ENCODE results near the gene FUBP1. TPM values are rescaled to one million over a fixed set of nuclear protein-coding genes. Genes with fewer than 3 reads are reported as not detected.

Gene FUBP1
- total and polyA plus RNA-seq, 2 of the 13 experiments (the other 11 are each of a cell fraction or from before 2014, with no cell fraction given): 98.1 to 166 TPM

- TF ChIP-seq USF2 (IDR thresholded peaks at IDR 0.05; ENCODE audit: low read depth, low read length): no peak
- TF ChIP-seq USF2 (CRISPR knock-in tag; IDR thresholded peaks at IDR 0.05; ENCODE audit: borderline replicate concordance): no peak
- peak; percentile 70 for TF ChIP-seq ZNF772 (CRISPR knock-in tag; IDR thresholded peaks at IDR 0.05)
- TF ChIP-seq ZNF605 (CRISPR knock-in tag; IDR thresholded peaks at IDR 0.05): 0 out of 2 replicates have a peak, but pooled peaks have one; percentile 4
- 0 out of 2 replicates have a peak, but pooled peaks have one; percentile 16 for TF ChIP-seq TFE3 (CRISPR knock-in tag; IDR thresholded peaks at IDR 0.05)
- TF ChIP-seq BRD4 (CRISPR knock-in tag; IDR thresholded peaks at IDR 0.05): no peak; the same call in 1 of the 2 replicates
- TF ChIP-seq ZNF556 (CRISPR knock-in tag; IDR thresholded peaks at IDR 0.05; ENCODE audit: borderline replicate concordance): no peak; the same call in 1 of the 2 replicates
- TF ChIP-seq MIER2 (CRISPR knock-in tag; IDR thresholded peaks at IDR 0.05): no peak
- peak; percentile 41; the same call in 1 of the 2 replicates for TF ChIP-seq THRA (CRISPR knock-in tag; IDR thresholded peaks at IDR 0.05; ENCODE audit: borderline replicate concordance)
- TF ChIP-seq HMGXB4 (CRISPR knock-in tag; IDR thresholded peaks at IDR 0.05; ENCODE audit: borderline replicate concordance in 1 of 2, low read depth in 1 of 2): peak; percentile 82 to 90
- TF ChIP-seq SETDB1 (CRISPR knock-in tag; IDR thresholded peaks at IDR 0.05; ENCODE audit: borderline replicate concordance): no peak
- no peak for TF ChIP-seq ZNF530 (CRISPR knock-in tag; IDR thresholded peaks at IDR 0.05; ENCODE audit: low read depth)
- no peak for TF ChIP-seq TOE1 (CRISPR knock-in tag; IDR thresholded peaks at IDR 0.05)
- TF ChIP-seq HOXA7 (CRISPR knock-in tag; IDR thresholded peaks at IDR 0.05): no peak
- TF ChIP-seq BCL6 (CRISPR knock-in tag; IDR thresholded peaks at IDR 0.05): no peak
- no peak for TF ChIP-seq NR0B2 (CRISPR knock-in tag; IDR thresholded peaks at IDR 0.05)
- TF ChIP-seq ZNF678 (CRISPR knock-in tag; IDR thresholded peaks at IDR 0.05): no peak
- no peak for TF ChIP-seq SYNCRIP (IDR thresholded peaks at IDR 0.05; ENCODE audit: insufficient read depth, low read depth, low read length)
- TF ChIP-seq NFRKB (IDR thresholded peaks at IDR 0.05): peak; percentile 93
- no peak for TF ChIP-seq GZF1 (CRISPR knock-in tag; IDR thresholded peaks at IDR 0.05)
- peak; percentile 79; the same call in 1 of the 2 replicates for TF ChIP-seq BRCA1 (CRISPR knock-in tag; IDR thresholded peaks at IDR 0.05)
- no peak for TF ChIP-seq ZNF510 (CRISPR knock-in tag; IDR thresholded peaks at IDR 0.05; ENCODE audit: low read depth)
Observed at GRCh38 chr1:77978969-77979876, at the start of gene FUBP1 (continued).
